NCI-H2029 treated with DMSO at 0.1 percent for 48 hours (cell line): ENCODE measurements around the gene PET100.

ENCODE experiments used
- DNase-seq: peaks from one replicate; lab custom pipeline; 2025; lab: John Stamatoyannopoulos, UW

Gene PET100

GRCh38 chr19:7612282-7613274 lies 17.0 kb upstream of the PET100 start:
- DNase-seq, result no peak

- no peak for DNase-seq
Measured at GRCh38 chr19:7614859-7615741, 14.5 kb upstream of the PET100 start.

- DNase-seq, result no peak
Measured at GRCh38 chr19:7617172-7617571, 12.4 kb upstream of the PET100 start.

- no peak for DNase-seq
Measured at GRCh38 chr19:7617735-7618134, 11.9 kb upstream of the PET100 start.

- DNase-seq, result peak; percentile 4
Measured at GRCh38 chr19:7618348-7618747, 11.2 kb upstream of the PET100 start.

- DNase-seq, result no peak
Measured at GRCh38 chr19:7618771-7619510, 10.7 kb upstream of the PET100 start.

DNA sequence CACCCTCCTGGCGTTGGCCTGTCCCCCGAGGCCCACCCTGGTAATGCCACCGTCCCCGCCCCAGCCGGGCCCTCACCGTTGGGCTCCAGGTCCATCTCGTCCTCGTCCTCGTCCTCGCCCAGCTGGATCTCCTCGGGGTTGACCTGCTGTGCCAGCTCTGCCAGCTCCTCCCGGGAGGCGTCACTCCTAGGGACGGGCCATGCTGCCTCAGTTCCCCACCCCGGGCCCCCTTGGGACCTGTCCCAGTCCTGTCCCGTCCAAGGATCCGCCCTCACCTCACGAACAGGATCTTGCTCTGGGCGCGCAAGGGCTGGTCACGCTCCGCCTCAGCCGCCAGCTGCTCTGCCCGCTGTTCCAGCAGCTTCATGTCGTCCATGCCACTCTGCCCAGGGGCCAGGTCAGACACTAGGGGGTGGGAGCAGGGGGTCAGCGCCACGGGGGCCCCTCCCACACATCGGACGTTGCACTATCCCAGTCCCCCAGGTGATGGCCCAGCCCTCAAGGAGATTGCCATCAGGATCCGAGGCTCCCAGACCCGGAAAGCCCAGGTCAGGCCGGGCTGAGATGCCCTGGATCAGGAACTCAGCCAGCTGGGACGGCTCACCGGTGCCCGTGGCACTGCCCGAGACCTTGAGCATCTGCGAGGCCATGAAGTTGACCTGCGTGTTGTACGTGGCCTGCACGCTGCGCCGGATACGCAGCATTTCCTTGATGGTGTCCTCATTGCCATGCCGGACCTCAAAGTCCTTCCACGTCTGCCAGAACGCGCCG lies 9.7 kb upstream of the PET100 start:
- DNase-seq, result no peak

DNA sequence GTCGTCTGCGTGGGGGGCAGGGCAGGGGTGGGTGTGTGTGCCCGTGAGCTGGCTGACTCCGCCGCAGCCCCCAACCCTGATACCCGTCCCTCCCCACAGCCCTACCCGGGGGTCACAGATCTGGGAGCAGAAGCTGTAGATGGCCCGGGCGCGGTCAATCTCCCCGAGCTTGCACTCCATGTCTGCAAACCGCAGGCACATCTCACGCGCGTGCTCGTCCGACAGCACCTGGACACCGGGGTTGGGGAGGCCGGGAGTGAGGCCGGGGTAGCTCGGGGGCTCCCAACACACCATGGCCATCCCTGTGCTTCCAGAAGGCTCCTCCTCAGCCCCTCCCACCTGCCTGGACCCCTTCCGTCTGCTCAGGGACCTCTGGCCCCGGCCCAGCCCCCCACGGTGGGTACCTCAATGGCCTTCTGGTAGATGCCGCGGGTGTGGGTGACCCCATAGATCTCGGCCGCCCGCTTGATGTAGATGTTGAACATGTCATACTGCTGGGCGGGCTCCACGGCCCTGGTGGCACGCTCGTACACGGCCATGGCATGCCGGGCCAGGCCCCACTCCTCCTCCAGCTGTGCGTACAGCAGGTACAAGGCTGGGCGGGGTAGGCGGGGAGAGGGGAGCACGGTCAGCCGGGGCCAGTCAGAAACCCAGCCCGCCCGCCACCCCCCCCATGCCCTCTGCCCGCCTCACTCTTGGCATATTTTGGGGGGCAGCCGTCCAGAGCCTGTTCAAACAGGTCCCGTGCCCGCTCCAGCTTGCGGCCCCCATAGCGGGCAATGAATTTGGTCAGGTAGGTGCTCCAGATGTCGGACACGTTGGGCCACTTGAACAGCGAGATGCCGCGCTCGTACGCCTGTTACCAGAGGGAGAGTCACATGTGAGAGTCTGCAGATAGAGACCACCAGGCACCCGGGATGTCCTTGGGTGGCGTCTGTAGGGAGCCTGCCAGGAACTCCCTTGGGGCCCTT lies 8.9 kb upstream of the PET100 start:
- DNase-seq, result no peak

- no peak for DNase-seq
Measured at GRCh38 chr19:7622933-7623685, 6.5 kb upstream of the PET100 start.

DNA sequence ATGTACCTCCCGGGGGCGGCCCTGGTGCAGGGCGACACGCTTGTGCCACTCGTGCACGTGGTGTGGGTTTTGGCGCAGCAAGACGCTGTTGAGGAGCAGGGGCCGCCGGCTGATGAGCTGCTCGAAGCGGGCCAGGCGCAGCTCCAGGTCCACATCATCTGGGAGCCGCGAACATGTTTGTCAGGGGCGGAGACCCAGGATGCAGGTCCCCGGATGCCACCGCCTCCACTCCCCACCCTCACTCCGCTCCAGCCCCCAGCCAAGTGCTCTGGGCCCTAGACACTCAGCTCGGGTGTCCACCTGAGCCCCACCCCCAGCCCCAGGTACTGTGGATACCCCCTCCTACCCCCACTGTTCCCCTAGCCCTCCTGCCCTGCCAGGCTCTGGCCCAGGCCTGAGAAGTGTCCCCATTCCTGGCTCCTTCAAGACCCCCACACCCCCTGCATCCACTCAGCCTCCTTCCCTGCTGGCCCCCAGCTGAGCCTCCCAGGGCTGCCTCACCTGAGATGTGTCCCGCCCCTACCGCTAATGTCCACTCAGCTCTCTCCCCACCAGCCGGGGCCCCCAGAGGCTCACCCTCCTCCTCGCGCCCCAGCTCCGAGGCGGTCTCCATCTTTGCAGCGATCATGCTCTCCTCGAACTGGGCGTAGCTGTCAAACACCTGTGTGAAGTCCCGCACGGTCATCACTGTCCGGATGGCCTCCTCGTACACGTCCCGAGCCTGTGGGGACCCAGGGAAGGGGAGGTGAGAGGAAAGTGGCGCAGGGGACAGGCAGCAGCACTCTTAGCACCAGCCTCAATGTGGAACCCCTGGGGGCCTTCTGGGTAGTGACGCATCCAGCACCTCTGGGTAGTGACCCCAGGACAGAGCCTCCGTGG lies 5.6 kb upstream of the PET100 start:
- DNase-seq, result no peak

DNA sequence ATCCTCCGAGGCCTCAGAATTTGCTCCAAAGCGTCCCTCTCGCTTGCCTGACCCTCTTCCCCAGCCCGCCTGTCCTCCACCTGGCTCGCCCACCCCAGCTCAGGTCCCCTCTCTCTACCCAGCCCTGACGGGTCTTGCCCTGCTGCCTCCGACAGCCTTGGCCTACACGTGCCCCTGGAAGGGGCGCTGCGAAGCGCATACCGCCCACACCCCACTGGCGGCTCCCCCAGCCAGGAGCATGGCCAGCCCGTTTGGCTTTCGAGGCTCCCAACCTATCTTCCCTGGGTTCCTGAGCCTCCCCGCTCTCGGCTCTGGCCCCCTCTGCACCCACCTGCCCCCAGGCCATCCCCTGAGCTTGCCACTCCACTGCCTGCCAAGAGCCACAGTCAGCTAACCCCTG lies 4.8 kb upstream of the PET100 start:
- no peak for DNase-seq

- DNase-seq, result no peak
Measured at GRCh38 chr19:7625763-7626372, 3.7 kb upstream of the PET100 start.

DNA sequence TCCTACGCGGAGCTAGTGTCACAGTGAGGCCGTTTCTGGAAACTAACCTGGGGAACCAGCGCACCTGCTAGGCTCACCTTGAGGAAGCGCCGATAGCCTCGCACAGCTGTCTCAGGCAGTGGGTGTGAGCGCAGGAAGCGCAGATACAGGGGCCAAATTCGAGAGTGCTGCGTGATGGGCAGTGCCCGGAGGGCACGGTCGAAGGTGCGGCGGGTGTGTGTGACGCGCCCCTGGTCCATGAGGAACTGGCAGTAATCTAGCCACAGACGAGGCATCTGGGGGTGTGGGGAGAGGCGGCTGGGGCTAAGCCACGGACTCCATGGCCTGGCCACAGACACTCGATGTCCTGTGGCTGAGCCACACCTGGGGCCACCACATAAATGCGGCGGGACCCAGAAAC lies 2.4 kb upstream of the PET100 start:
- DNase-seq, result no peak

- no peak for DNase-seq
Measured at GRCh38 chr19:7628589-7629311, 843 bp upstream of the PET100 start.

GRCh38 chr19:7631577-7631976 lies 2.0 kb downstream of the PET100 start:
- DNase-seq, result no peak

DNA sequence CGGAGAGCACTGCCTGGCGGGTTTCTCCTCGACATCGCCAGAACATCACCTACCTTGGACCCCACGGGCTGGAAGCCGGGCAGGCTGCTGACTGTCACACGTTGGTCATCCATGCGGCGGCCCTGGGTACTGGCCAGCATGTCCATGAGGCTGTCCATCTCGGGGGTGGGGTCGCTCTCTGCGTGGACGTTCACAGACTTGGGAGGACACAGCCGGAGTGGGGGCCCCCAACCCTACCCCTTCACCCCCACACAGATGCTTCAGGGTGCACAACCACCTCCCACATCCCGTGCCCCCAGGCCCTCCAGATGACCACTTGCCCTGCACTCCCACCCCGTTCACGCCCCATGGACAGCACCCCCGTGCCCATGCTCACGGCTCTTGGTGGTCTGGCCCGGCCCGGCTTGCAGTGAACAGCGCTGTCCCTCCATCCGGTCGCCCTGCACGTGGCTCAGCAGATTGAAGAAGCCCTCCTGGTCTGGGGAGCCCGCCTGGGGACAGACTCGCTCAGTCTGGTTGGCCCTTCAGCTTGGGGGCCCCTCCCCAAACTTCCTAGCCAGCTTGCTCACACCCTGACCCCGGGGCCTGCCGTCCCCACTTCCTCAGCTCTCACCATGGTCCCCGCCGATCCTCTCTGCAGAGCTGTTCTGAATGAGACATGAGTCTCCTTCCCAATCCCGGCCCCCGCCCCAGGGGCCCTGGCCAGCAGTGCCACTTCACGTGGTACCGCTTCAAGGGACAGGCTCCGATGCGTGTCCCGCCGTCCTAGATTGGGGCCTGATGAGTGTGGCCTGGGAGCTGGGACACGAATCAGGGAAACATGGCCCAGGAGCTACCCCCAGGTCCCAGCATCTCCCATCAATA lies 3.0 kb downstream of the PET100 start:
- DNase-seq, result no peak
